ENCODE data around the gene NYAP2. TPM values are rescaled to one million over a fixed set of nuclear protein-coding genes. Genes with fewer than 3 reads are reported as not detected.

NYAP2 gene
- total RNA-seq, 4 donors from 2014 or later: not detected

DNA sequence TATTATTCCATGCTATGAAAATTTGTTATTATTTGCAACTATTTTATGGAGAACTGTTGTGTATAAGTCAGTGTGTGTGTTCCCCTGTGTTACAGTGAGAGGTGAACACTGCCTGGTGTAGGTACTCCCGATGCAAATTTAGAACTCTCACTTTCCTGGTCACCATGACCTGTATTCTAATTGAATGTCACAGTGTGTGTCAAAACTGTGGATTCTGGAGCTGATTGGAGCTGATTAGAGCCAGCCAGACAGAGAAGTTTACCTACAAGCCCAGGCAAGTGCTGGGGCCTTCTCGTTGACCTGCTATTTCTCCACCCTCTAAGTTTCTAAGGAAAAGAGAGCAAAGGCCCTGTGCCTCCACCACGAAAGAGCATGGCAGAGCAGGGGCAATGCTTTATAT lies 216.0 kb downstream of the NYAP2 start:
- Histone ChIP-seq H3K9me3 (no peaks in the 10 kb centered on the region), H3K27me3 (no peaks in the 10 kb centered on the region), H3K36me3 (no peaks in the 10 kb centered on the region), H3K4me3 (no peak overlapping the region), H3K4me1 (no peaks in the 10 kb centered on the region), H3K27ac (no peak overlapping the region)
- DNase-seq: no peak
- TF ChIP-seq POLR2A (IDR thresholded peaks at IDR 0.05): no peak
- TF ChIP-seq, protein P1, sequence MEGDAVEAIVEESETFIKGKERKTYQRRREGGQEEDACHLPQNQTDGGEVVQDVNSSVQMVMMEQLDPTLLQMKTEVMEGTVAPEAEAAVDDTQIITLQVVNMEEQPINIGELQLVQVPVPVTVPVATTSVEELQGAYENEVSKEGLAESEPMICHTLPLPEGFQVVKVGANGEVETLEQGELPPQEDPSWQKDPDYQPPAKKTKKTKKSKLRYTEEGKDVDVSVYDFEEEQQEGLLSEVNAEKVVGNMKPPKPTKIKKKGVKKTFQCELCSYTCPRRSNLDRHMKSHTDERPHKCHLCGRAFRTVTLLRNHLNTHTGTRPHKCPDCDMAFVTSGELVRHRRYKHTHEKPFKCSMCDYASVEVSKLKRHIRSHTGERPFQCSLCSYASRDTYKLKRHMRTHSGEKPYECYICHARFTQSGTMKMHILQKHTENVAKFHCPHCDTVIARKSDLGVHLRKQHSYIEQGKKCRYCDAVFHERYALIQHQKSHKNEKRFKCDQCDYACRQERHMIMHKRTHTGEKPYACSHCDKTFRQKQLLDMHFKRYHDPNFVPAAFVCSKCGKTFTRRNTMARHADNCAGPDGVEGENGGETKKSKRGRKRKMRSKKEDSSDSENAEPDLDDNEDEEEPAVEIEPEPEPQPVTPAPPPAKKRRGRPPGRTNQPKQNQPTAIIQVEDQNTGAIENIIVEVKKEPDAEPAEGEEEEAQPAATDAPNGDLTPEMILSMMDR (IDR thresholded peaks at IDR 0.05): no peak

DNA sequence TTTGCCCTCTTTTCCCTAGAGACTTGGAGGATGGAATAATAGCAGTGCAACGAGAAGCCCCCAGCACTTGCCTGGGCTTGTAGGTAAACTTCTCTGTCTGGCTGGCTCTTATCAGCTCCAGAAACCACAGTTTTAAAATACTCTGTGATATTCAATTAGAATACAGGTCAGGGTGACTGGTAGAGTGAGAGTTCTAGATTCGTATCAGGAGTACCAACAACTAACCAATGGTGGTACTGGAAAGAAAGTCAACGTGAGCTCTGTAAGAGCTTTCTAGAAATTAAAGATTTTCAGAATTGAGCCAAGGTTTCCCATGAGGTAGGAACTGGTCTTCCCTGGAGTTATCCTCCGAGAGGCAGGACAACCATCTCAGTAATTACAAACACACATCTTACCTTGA lies 216.9 kb downstream of the NYAP2 start:
- no peaks in the 10 kb centered on the region for H3K36me3 ChIP-seq
- H3K9me3 ChIP-seq: no peaks in the 10 kb centered on the region
- no peaks in the 10 kb centered on the region for H3K27me3 ChIP-seq
- TF ChIP-seq POLR2A (IDR thresholded peaks at IDR 0.05): no peak
- TF ChIP-seq, protein P1 (IDR thresholded peaks at IDR 0.05): no peak
- no peak for DNase-seq
- H3K27ac ChIP-seq: no peak overlapping the region
- no peak overlapping the region for H3K4me3 ChIP-seq
- no peaks in the 10 kb centered on the region for H3K4me1 ChIP-seq

DNA sequence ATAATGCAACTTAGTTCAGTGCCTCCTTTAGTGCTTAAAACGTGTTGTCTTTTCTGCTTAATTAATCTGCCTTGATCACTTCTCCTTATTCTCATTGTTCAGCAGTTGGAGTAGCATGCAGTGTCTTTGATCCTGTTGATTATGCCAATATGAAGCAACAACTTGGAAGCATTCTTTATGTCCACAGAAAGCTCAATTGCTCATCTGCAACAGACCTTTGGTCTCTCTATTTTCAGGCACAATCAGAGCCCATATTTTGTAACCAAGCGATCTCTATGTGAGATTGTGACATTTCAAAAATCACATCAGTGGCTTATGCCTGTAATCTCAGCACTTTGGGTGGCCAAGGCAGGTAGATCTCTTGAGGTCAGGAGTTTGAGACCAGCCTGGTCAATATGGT lies 217.3 kb downstream of the NYAP2 start:
- Histone ChIP-seq H3K9me3 (no peaks in the 10 kb centered on the region), H3K27ac (no peak overlapping the region)
- no peak for TF ChIP-seq POLR2A (IDR thresholded peaks at IDR 0.05)

DNA sequence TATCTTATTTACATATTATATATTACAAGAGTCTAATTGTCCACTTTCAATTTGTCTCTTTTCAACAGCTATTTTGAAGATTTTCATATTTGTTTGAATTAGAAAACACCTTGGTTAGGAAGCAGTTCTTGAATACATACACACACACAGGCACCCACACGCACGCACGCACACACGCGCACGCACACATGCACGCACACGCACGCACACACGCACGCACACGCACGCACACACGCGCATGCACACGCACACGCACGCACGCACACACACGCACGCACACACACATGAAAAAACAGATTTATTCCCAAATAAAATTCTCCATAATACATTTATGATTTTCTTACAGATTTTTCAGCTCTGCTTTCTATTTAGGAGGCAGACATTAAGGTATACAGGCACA lies 220.7 kb downstream of the NYAP2 start:
- DNase-seq: no peak
- Histone ChIP-seq H3K4me3 (no peak overlapping the region), H3K9me3 (no peaks in the 10 kb centered on the region), H3K4me1 (no peaks in the 10 kb centered on the region), H3K27me3 (no peaks in the 10 kb centered on the region), H3K27ac (no peak overlapping the region), H3K36me3 (no peaks in the 10 kb centered on the region)
- TF ChIP-seq POLR2A (IDR thresholded peaks at IDR 0.05): no peak

More for the DNA sequence above, 217.3 kb downstream of the NYAP2 start:
- Histone ChIP-seq H3K36me3 (no peaks in the 10 kb centered on the region), H3K27me3 (no peaks in the 10 kb centered on the region), H3K4me1 (no peaks in the 10 kb centered on the region), H3K4me3 (no peak overlapping the region)
- DNase-seq: no peak

DNA sequence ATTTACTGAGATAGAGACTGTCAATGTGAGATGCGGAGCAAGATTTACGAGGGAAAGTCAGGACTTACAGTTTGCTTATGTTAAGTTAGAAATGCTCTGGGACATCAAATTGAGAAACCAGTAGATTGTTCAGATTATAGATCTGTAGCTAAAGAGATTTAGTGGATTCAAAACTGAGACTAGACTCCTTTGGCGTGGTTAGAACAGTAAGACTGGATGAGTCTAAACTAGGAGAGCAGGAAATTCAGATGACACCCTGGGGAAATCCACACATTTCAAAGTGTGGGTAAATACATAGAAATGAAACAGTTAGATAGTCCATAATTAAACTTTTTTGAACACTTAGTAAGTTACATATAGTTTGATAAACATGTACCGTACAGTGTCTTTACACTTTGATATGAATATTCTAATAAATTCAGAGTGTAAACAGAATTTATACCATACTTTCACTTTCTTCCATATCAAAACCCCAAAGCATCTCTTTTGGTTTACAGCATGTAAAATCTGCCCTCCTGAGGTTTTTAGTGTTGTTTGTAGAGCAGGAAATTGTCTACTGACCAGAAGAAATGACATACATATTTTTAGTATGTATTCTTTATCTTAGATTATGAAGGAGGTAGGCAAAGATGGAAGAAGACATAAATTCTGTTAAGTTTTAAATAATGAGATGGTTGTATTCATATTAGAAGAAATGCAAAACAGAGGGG lies 231.5 kb downstream of the NYAP2 start:
- Histone ChIP-seq H3K4me3 (no peak overlapping the region), H3K9me3 (no peaks in the 10 kb centered on the region), H3K27me3 (no peaks in the 10 kb centered on the region), H3K4me1 (no peaks in the 10 kb centered on the region), H3K36me3 (no peaks in the 10 kb centered on the region), H3K27ac (no peak overlapping the region)
- TF ChIP-seq, protein P1 (IDR thresholded peaks at IDR 0.05): no peak
- TF ChIP-seq POLR2A (IDR thresholded peaks at IDR 0.05): no peak
- DNase-seq: no peak

DNA sequence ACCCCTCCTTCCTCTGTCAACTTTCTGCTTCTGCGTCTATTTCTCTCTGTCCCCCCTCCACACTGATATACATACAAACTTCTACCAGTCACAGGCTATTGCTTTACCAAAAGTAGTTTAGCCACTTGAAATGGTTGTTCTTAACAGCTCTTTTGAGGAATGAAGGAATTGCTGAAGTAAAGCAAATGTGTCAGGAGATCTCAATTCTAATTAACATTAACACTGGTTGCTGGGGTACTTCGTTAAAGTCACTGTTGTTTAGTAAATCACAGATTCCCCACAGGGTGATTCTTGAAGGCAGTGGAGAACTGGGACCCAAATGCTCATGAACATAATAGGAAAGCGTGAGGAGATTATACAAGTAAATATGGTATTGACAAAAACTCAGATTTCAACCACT lies 232.8 kb downstream of the NYAP2 start:
- Histone ChIP-seq H3K27me3 (no peaks in the 10 kb centered on the region), H3K27ac (no peak overlapping the region), H3K4me1 (no peaks in the 10 kb centered on the region), H3K9me3 (no peaks in the 10 kb centered on the region), H3K36me3 (no peaks in the 10 kb centered on the region), H3K4me3 (no peak overlapping the region)
- no peak for DNase-seq
- TF ChIP-seq, protein P1 (IDR thresholded peaks at IDR 0.05): no peak
- no peak for TF ChIP-seq POLR2A (IDR thresholded peaks at IDR 0.05)

DNA sequence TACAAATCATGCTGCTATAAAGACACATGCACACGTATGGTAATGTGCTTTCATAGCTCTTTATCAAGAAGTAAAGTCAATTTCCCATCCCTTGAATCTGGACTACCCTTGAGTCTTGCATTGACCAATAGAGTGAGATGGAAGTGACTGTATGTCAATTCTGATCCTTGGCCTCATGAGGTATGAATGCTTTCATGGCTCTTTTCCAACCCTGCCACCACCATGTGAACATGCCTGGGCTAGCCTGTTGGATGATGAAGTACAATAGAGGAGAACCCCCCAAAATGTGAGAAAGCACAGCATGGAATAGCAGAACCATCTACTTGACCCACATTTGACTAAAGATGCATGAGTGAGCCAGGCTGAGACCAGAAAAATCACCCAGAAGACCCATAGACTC lies 237.0 kb downstream of the NYAP2 start:
- no peak overlapping the region for H3K27ac ChIP-seq
- TF ChIP-seq POLR2A (IDR thresholded peaks at IDR 0.05): no peak
- TF ChIP-seq, protein P1 (IDR thresholded peaks at IDR 0.05): no peak
- no peaks in the 10 kb centered on the region for H3K9me3 ChIP-seq

More for the DNA sequence above, 237.0 kb downstream of the NYAP2 start:
- Histone ChIP-seq H3K4me1 (no peaks in the 10 kb centered on the region), H3K4me3 (no peak overlapping the region), H3K36me3 (no peaks in the 10 kb centered on the region), H3K27me3 (no peaks in the 10 kb centered on the region)
- no peak for DNase-seq

Measured in Peyer's patch (tissue), 4 donors.